OCI-LY1 (cell line): ENCODE results near the gene TMEM212.

ENCODE experiments used
- H2AFZ ChIP-seq: fragments of 200-600 bp; sonication (generic), shearing (Covaris generic); 2 replicates; pipeline ENCODE4 v1.6.0; 2014; ENCODE audit warnings: antibody characterized with exemption, mild to moderate bottlenecking, low read length
- H3F3A ChIP-seq: fragments of 200-600 bp; sonication (generic), shearing (Covaris generic); 2 replicates; pipeline ENCODE4 v1.6.0; 2014; ENCODE audit warnings: mild to moderate bottlenecking, antibody characterized with exemption, low read length, moderate library complexity; ENCODE audit not compliant: insufficient read depth
- H3K27ac ChIP-seq: fragments of 200-600 bp; sonication (generic); 2 replicates; pipeline ENCODE4 v1.5.1; 2014; ENCODE audit warnings: low read length, mixed run types, mild to moderate bottlenecking, low read depth; ENCODE audit not compliant: poor library complexity, severe bottlenecking
- H3K27me3 ChIP-seq: fragments of 200-600 bp; sonication (generic); 2 replicates; pipeline ENCODE4 v1.6.0; 2014; ENCODE audit warnings: antibody characterized with exemption, mild to moderate bottlenecking, low read length, moderate library complexity; ENCODE audit not compliant: insufficient read depth
- H3K36me3 ChIP-seq: fragments of 200-600 bp; sonication (generic); 2 replicates; pipeline ENCODE4 v1.6.1; 2014; ENCODE audit warnings: mild to moderate bottlenecking, antibody characterized with exemption, low read length, moderate library complexity, mixed read lengths; ENCODE audit not compliant: insufficient read depth
- H3K4me1 ChIP-seq: fragments of 200-600 bp; sonication (generic); 2 replicates; pipeline ENCODE4 v1.5.1; 2014; ENCODE audit warnings: mild to moderate bottlenecking, low read length, moderate library complexity; ENCODE audit not compliant: insufficient read depth, severe bottlenecking
- H3K4me2 ChIP-seq: fragments of 200-600 bp; sonication (generic), shearing (Covaris generic); 2 replicates; pipeline ENCODE4 v1.6.1; 2014; ENCODE audit warnings: low read length
- H3K4me3 ChIP-seq: fragments of 200-600 bp; sonication (generic); 2 replicates; pipeline ENCODE4 v1.5.1; 2014; ENCODE audit warnings: low read length, low read depth, mild to moderate bottlenecking, mixed read lengths; ENCODE audit not compliant: poor library complexity, severe bottlenecking
- H3K79me2 ChIP-seq: fragments of 200-600 bp; shearing (Covaris generic); 2 replicates; pipeline ENCODE4 v1.6.1; 2016; ENCODE audit warnings: mixed run types, low read length, mixed read lengths; ENCODE audit not compliant: insufficient read depth
- H3K9ac ChIP-seq: fragments of 200-600 bp; sonication (generic), shearing (Covaris generic); 2 replicates; pipeline ENCODE4 v1.6.1; 2014; ENCODE audit warnings: mild to moderate bottlenecking, low read length, mixed read lengths
- H3K9me2 ChIP-seq: fragments of 200-600 bp; sonication (generic), shearing (Covaris generic); 2 replicates; pipeline ENCODE4 v1.6.1; 2014; ENCODE audit warnings: low read depth, mild to moderate bottlenecking, low read length, mixed read lengths
- H3K9me3 ChIP-seq: fragments of 200-600 bp; shearing (Covaris generic); 2 replicates; pipeline ENCODE4 v1.6.1; 2014; ENCODE audit warnings: low read length, mixed read lengths
- H4K20me1 ChIP-seq: fragments of 200-600 bp; sonication (generic), shearing (Covaris generic); 2 replicates; pipeline ENCODE4 v1.6.0; 2016; ENCODE audit warnings: mild to moderate bottlenecking, low read length; ENCODE audit not compliant: insufficient read depth
- EZH2 ChIP-seq: fragments of 200-600 bp; sonication (generic), shearing (Covaris generic); IDR thresholded peaks from 2 replicates; pipeline ENCODE4 v1.8.0; 2017; ENCODE audit warnings: borderline replicate concordance, mixed run types, mild to moderate bottlenecking, antibody characterized with exemption, low read length, moderate library complexity, mixed read lengths
- TF ChIP-seq, protein P1 (sequence below): fragments of 200-600 bp; sonication (generic), shearing (Covaris generic); IDR thresholded peaks from 2 replicates; pipeline ENCODE4 v1.5.1; 2017; ENCODE audit warnings: mild to moderate bottlenecking, antibody characterized with exemption, low read length, moderate library complexity, mixed read lengths

Gene TMEM212

DNA sequence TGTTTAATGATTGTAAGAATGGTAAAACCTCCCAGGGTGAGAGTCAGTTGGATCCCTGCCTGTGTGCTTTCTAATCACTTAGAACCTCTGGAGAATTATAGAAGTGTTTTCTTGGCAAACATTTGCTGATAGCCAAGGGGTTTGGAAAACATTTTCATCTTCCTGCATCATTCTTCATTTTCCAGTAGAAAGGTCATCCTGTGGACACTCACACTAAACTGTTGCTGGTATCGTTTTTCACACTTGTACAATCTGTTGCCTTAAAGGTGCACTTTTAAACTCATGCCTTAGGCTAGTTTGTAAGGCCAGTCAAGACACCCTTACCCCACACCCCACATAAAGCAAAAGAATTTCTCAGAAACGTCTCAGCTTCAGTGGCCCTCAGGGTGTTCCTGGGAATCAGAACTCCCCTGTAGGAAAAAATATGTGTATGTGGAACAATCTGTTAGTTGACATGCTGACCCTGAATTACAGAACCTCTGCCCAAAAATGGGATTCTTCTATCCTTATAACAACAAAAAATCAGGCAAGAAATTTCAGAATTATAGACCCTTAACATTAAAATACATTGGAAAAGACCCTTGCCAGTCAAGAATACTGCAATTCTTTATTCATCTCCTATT is 27.1 kb upstream of the TMEM212 start:
- no peaks in the 10 kb centered on the region for H4K20me1 ChIP-seq
- H3K4me3 ChIP-seq, result no peak overlapping the region
- H3K4me1 ChIP-seq, result no peaks in the 10 kb centered on the region
- H3K9ac ChIP-seq, result no peak overlapping the region
- H3K36me3 ChIP-seq, result no peaks in the 10 kb centered on the region
- H3K4me2 ChIP-seq, result no peak overlapping the region
- H3F3A ChIP-seq, result no peaks in the 10 kb centered on the region
- H3K27ac ChIP-seq, result no peak overlapping the region
- no peaks in the 10 kb centered on the region for H3K79me2 ChIP-seq
- H3K9me2 ChIP-seq, result no peaks in the 10 kb centered on the region
- H3K27me3 ChIP-seq, result no peaks in the 10 kb centered on the region
- no peaks in the 10 kb centered on the region for H3K9me3 ChIP-seq
- no peak for TF ChIP-seq EZH2
- TF ChIP-seq, protein P1, sequence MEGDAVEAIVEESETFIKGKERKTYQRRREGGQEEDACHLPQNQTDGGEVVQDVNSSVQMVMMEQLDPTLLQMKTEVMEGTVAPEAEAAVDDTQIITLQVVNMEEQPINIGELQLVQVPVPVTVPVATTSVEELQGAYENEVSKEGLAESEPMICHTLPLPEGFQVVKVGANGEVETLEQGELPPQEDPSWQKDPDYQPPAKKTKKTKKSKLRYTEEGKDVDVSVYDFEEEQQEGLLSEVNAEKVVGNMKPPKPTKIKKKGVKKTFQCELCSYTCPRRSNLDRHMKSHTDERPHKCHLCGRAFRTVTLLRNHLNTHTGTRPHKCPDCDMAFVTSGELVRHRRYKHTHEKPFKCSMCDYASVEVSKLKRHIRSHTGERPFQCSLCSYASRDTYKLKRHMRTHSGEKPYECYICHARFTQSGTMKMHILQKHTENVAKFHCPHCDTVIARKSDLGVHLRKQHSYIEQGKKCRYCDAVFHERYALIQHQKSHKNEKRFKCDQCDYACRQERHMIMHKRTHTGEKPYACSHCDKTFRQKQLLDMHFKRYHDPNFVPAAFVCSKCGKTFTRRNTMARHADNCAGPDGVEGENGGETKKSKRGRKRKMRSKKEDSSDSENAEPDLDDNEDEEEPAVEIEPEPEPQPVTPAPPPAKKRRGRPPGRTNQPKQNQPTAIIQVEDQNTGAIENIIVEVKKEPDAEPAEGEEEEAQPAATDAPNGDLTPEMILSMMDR, result no peak
- H2AFZ ChIP-seq, result no peak overlapping the region

DNA sequence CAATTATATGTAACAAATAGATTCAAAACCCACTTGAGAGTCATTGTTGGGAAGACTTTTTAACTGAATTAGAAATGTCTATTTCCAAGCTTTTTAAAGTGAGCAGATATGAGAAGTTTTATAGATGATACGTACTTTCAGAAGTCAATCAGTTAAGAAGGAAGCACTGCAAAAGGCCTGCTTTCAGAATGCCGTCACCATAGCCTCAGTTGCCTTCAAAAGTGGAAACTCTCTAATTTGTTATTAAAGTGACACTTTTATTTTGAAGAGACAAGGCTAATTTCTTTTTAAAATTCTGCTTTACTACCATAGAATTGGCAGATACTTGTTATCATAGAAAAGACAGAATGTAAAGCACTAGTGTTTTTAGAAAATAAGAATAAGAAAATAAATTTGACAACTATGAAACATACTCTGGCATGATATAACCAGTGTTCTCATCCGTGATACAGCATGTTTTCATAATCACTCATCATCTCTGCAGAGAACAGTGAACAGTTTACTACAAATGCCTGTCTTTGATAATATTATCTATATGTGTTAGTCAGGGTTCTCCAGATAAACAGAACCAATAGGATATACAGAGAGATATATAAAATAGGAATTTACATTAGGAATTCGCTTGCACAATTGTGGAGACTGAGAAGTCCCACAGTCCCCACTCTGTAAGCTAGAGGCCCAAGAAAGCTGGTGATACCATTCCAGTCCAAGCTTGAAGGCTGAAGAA is 25.9 kb upstream of the TMEM212 start:
- Histone ChIP-seq H3K4me1 (no peaks in the 10 kb centered on the region), H3K4me3 (no peak overlapping the region), H3K4me2 (no peak overlapping the region), H3K79me2 (no peaks in the 10 kb centered on the region), H3K9ac (no peak overlapping the region), H3K9me2 (no peaks in the 10 kb centered on the region), H4K20me1 (no peaks in the 10 kb centered on the region), H2AFZ (no peak overlapping the region), H3K9me3 (no peaks in the 10 kb centered on the region), H3K27me3 (no peaks in the 10 kb centered on the region), H3K27ac (no peak overlapping the region), H3F3A (no peaks in the 10 kb centered on the region), H3K36me3 (no peaks in the 10 kb centered on the region)
- TF ChIP-seq, protein P1, result no peak
- TF ChIP-seq EZH2, result no peak

DNA sequence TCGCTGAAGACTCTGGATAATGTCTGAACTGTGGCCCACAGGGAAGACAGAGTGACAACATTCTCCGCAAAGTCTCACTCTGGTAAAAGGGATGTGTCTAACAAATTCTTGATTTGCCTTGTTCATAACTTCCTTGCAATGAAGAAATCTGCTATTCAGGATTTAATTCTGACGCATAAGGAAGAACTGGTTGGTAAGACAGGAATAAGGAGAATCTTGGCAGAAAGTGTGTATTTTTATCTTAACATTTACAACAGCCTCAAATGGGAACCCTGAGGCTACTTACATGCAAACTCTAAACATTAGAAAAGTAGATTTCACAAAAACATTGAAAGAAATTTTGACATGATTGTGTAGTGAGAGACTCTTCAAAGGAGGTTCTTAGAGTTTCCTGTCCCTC is 22.1 kb upstream of the TMEM212 start:
- TF ChIP-seq, protein P1, result no peak
- no peak for TF ChIP-seq EZH2
- Histone ChIP-seq H3F3A (no peaks in the 10 kb centered on the region), H4K20me1 (no peaks in the 10 kb centered on the region)

More for the DNA sequence above, 22.1 kb upstream of the TMEM212 start:
- H3K9me2 ChIP-seq, result no peaks in the 10 kb centered on the region
- H3K4me3 ChIP-seq, result no peak overlapping the region
- H3K9me3 ChIP-seq, result no peaks in the 10 kb centered on the region
- H3K27me3 ChIP-seq, result no peaks in the 10 kb centered on the region
- no peak overlapping the region for H3K9ac ChIP-seq
- no peaks in the 10 kb centered on the region for H3K79me2 ChIP-seq
- no peaks in the 10 kb centered on the region for H3K36me3 ChIP-seq
- no peak overlapping the region for H3K27ac ChIP-seq
- no peak overlapping the region for H2AFZ ChIP-seq
- no peaks in the 10 kb centered on the region for H3K4me1 ChIP-seq
- no peak overlapping the region for H3K4me2 ChIP-seq
